NCI-H748 (cell line): ENCODE data around the gene CCDC152.
"Not testable (repeated sequence)": the region's sequence is repeated elsewhere in the genome, so short reads cannot be mapped to it uniquely, and the experiment has no call there.

Source experiments
- DNase-seq: peaks from one replicate; lab custom pipeline; 2025; ENCODE audit not compliant: unreplicated experiment; lab: John Stamatoyannopoulos, UW

The CCDC152 gene

GRCh38 chr5:42844408-42844807 lies 87.8 kb downstream of the CCDC152 start:
- not testable (repeated sequence) for DNase-seq

- no peak for DNase-seq
Measured at GRCh38 chr5:42848545-42848944, 91.9 kb downstream of the CCDC152 start.

- DNase-seq = no peak
Measured at GRCh38 chr5:42851481-42851880, 94.9 kb downstream of the CCDC152 start.
